Gastroesophageal sphincter (tissue), 2 donors: ENCODE results near the gene FAM89B.

ENCODE experiments used
- EP300 ChIP-seq: sonication (generic); formaldehyde crosslinking; IDR thresholded peaks from one replicate; pipeline ENCODE4 v1.6.1; 2017; ENCODE audit warnings: antibody characterized with exemption, mild to moderate bottlenecking
- POLR2A ChIP-seq, 2 donors: fragments of 450-650 bp; IDR thresholded peaks; one replicate each; pipeline ENCODE4 v1.6.1; 2017; ENCODE audit warnings: antibody characterized with exemption in 2 of 2, mild to moderate bottlenecking in 2 of 2, moderate library complexity in 1 of 2
- POLR2AphosphoS5 ChIP-seq: sonication (generic); formaldehyde crosslinking; IDR thresholded peaks from one replicate; pipeline ENCODE4 v1.6.1; 2017; ENCODE audit warnings: antibody characterized with exemption

- TF ChIP-seq EP300, result no peak
- TF ChIP-seq POLR2AphosphoS5, result no peak
- no peak for TF ChIP-seq POLR2A (IDR thresholded peaks at IDR 0.05)
Observed at GRCh38 chr11:65584106-65584505, 11.8 kb downstream of the FAM89B start.
